IMR-90 (cell line): ENCODE data around the gene CRAMP1. TPM values are rescaled to one million over a fixed set of nuclear protein-coding genes. Genes with fewer than 3 reads are reported as not detected.

Experiments
- ATAC-seq: fragments of 200-7000 bp; cut with Tn5 transposase; 2 replicates; pipeline ENCODE4 v1.9.1; 2020; ENCODE audit warnings: low read depth, mild to moderate bottlenecking, moderate library complexity
- BruUV-seq: library from RNA; stranded (reverse); fragments of 400-500 nt; replicated peaks from 2 replicates; lab custom pipeline; 2021; lab: Mats Ljungman, UMichigan
- CTCF ChIA-PET: fragments of 300-600 bp; formaldehyde crosslinking; extraction: SDS; loops from one replicate; lab custom pipeline; 2021; ENCODE audit warnings: antibody characterized with exemption; lab: Yijun Ruan, JAX
- POLR2A ChIA-PET: fragments of 300-600 bp; sonication (Branson Sonifier 250); formaldehyde crosslinking; loops from one replicate; lab custom pipeline; 2022; ENCODE audit warnings: antibody characterized with exemption; ENCODE audit not compliant: unreplicated experiment; lab: Charles Lee
- DNase-seq: peaks from one replicate; pipeline ENCODE4 v3.0.0; 2013
- H2AFZ ChIP-seq: replicated peaks from 2 replicates; pipeline ENCODE3; 2013; ENCODE audit warnings: low read length, mild to moderate bottlenecking; ENCODE audit not compliant: poor library complexity
- H2AK5ac ChIP-seq: 2 replicates; pipeline ENCODE4 v1.6.1; 2013; ENCODE audit warnings: low read depth, low read length, inconsistent platforms
- H2AK9ac ChIP-seq: replicated peaks from 2 replicates; pipeline ENCODE3; 2013; ENCODE audit warnings: mild to moderate bottlenecking, low read depth, low read length, moderate library complexity; ENCODE audit not compliant: poor library complexity
- H2BK120ac ChIP-seq: 2 replicates; pipeline ENCODE4 v1.6.1; 2013; ENCODE audit warnings: low read depth, low read length, inconsistent platforms
- H2BK15ac ChIP-seq: 3 replicates; pipeline ENCODE4 v1.6.1; 2013; ENCODE audit warnings: low read depth, low read length, inconsistent platforms
- H2BK20ac ChIP-seq: 2 replicates; pipeline ENCODE4 v1.6.1; 2013; ENCODE audit warnings: low read depth, mild to moderate bottlenecking, inconsistent platforms, low read length, moderate library complexity
- H2BK5ac ChIP-seq: 2 replicates; pipeline ENCODE4 v1.6.1; 2013; ENCODE audit warnings: mild to moderate bottlenecking, low read depth, low read length, inconsistent platforms; ENCODE audit not compliant: poor library complexity, severe bottlenecking
- H3K14ac ChIP-seq: replicated peaks from 2 replicates; pipeline ENCODE4 v1.6.1; 2013; ENCODE audit warnings: low read depth, low read length, inconsistent platforms
- H3K18ac ChIP-seq: 2 replicates; pipeline ENCODE4 v1.6.1; 2013; ENCODE audit warnings: low read depth, low read length, control low read depth
- H3K23ac ChIP-seq: 2 replicates; pipeline ENCODE4 v1.6.1; 2013; ENCODE audit warnings: low read depth, low read length, inconsistent platforms
- H3K27ac ChIP-seq: 2 replicates; pipeline ENCODE4 v1.5.1; 2013; ENCODE audit warnings: mild to moderate bottlenecking, control low read depth, low read length; ENCODE audit not compliant: insufficient read depth
- H3K27me3 ChIP-seq: 2 replicates; pipeline ENCODE4 v1.6.1; 2013; ENCODE audit warnings: low read length; ENCODE audit not compliant: control insufficient read depth, insufficient read depth
- H3K36me3 ChIP-seq: 2 replicates; pipeline ENCODE4 v1.6.1; 2013; ENCODE audit warnings: low read length, mixed read lengths; ENCODE audit not compliant: control insufficient read depth, insufficient read depth
- H3K4ac ChIP-seq: 2 replicates; pipeline ENCODE4 v1.6.1; 2013; ENCODE audit warnings: low read depth, low read length, inconsistent platforms
- H3K4me1 ChIP-seq: 2 replicates; pipeline ENCODE4 v1.6.1; 2013; ENCODE audit warnings: low read length, mixed read lengths; ENCODE audit not compliant: control insufficient read depth, insufficient read depth
- H3K4me2 ChIP-seq: 2 replicates; pipeline ENCODE4 v1.6.1; 2013; ENCODE audit warnings: low read depth, mild to moderate bottlenecking, control low read depth, low read length, moderate library complexity
- H3K4me3 ChIP-seq: 2 replicates; pipeline ENCODE4 v1.5.1; 2013; ENCODE audit warnings: low read depth, mild to moderate bottlenecking, control low read depth, low read length, moderate library complexity; ENCODE audit not compliant: insufficient read depth
- H3K56ac ChIP-seq: 2 replicates; pipeline ENCODE4 v1.6.1; 2013; ENCODE audit warnings: low read length, inconsistent platforms; ENCODE audit not compliant: insufficient read depth; ENCODE audit errors: extremely low read depth
- H3K79me1 ChIP-seq, 2 experiments: 2 replicates each; pipeline ENCODE4 v1.6.1; 2013; ENCODE audit warnings: low read length in 2 of 2, inconsistent platforms in 1 of 2, low read depth in 1 of 2
- H3K9ac ChIP-seq: 2 replicates; pipeline ENCODE4 v1.6.1; 2013; ENCODE audit warnings: low read depth, low read length, control low read depth
- H3K9me1 ChIP-seq: 2 replicates; pipeline ENCODE4 v1.6.1; 2013; ENCODE audit warnings: low read length, inconsistent platforms; ENCODE audit not compliant: insufficient read depth
- H3K9me3 ChIP-seq: 2 replicates; pipeline ENCODE4 v1.6.1; 2013; ENCODE audit warnings: low read length; ENCODE audit not compliant: control insufficient read depth, insufficient read depth
- H4K20me1 ChIP-seq: 2 replicates; pipeline ENCODE4 v1.6.1; 2013; ENCODE audit warnings: low read length, inconsistent platforms; ENCODE audit not compliant: insufficient read depth
- H4K5ac ChIP-seq: 2 replicates; pipeline ENCODE4 v1.6.1; 2013; ENCODE audit warnings: mild to moderate bottlenecking, low read depth, low read length, control low read depth
- H4K8ac ChIP-seq, 2 experiments: 2 replicates each; pipeline ENCODE4 v1.6.1; 2013; ENCODE audit warnings: low read depth in 2 of 2, low read length in 2 of 2, control low read depth in 1 of 2, inconsistent platforms in 1 of 2
- H4K91ac ChIP-seq: 2 replicates; pipeline ENCODE4 v1.6.1; 2013; ENCODE audit warnings: low read depth, low read length, inconsistent platforms; ENCODE audit not compliant: insufficient read depth
- BHLHE40 ChIP-seq: fragments of 150-350 bp; IDR thresholded peaks from 2 replicates; pipeline ENCODE4 v1.6.1; 2016; ENCODE audit warnings: mild to moderate bottlenecking, low read depth, low read length
- CEBPB ChIP-seq: IDR thresholded peaks from 2 replicates; pipeline ENCODE4 v1.6.1; 2012; ENCODE audit warnings: low read depth, low read length, improper control_type of control experiment
- ELK1 ChIP-seq: fragments of 150-350 bp; IDR thresholded peaks from 2 replicates; pipeline ENCODE4 v1.6.1; 2016; ENCODE audit warnings: low read depth, mild to moderate bottlenecking, low read length, moderate library complexity, borderline replicate concordance
- MAFK ChIP-seq: IDR thresholded peaks from 2 replicates; pipeline ENCODE4 v1.6.1; 2012; ENCODE audit warnings: low read depth, low read length, improper control_type of control experiment
- MAZ ChIP-seq: IDR thresholded peaks from 2 replicates; pipeline ENCODE4 v1.6.1; 2012; ENCODE audit warnings: low read depth, mild to moderate bottlenecking, low read length, improper control_type of control experiment, moderate library complexity, borderline replicate concordance
- MXI1 ChIP-seq: IDR thresholded peaks from 2 replicates; pipeline ENCODE4 v1.6.1; 2012; ENCODE audit warnings: low read depth, mild to moderate bottlenecking, low read length, moderate library complexity, borderline replicate concordance
- NFE2L2 ChIP-seq: fragments of 150-350 bp; IDR thresholded peaks from 2 replicates; pipeline ENCODE4 v1.6.1; 2016; ENCODE audit warnings: low read depth, mild to moderate bottlenecking, low read length
- POLR2A ChIP-seq: IDR thresholded peaks from 2 replicates; pipeline ENCODE4 v1.6.1; 2012; ENCODE audit warnings: mild to moderate bottlenecking, low read depth, low read length
- RAD21 ChIP-seq: IDR thresholded peaks from 2 replicates; pipeline ENCODE4 v1.6.1; 2012; ENCODE audit warnings: low read length, improper control_type of control experiment
- RFX5 ChIP-seq: IDR thresholded peaks from 2 replicates; pipeline ENCODE4 v1.8.0; 2012; ENCODE audit warnings: low read depth, mild to moderate bottlenecking, low read length, moderate library complexity
- SMC3 ChIP-seq: fragments of 150-350 bp; IDR thresholded peaks from 2 replicates; pipeline ENCODE4 v1.6.1; 2016; ENCODE audit warnings: low read depth, mild to moderate bottlenecking, antibody characterized with exemption, low read length, moderate library complexity
- WGBS, 2 experiments: methylation state at CpG; one replicate each; pipeline versions ENCODE4 v1.1.5 to v1.1.7; 2013; ENCODE audit warnings: missing lambda C conversion rate in 2 of 2; ENCODE audit not compliant: insufficient read length in 1 of 2; ENCODE audit errors: extremely low coverage in 2 of 2; 5-methylcytosine and 5-hydroxymethylcytosine counted together
- dilution Hi-C: fragments of 300-500 bp; cut with HindIII; formaldehyde crosslinking; loops from one replicate; pipeline ENCODE4 v1.14.3; 2018; ENCODE audit warnings: low sequenced_read_pairs; ENCODE audit not compliant: unreplicated experiment
- in situ Hi-C: fragments of 300-500 bp; cut with MboI; formaldehyde crosslinking; loops from 3 replicates; pipeline ENCODE4 v1.14.3; 2019; ENCODE audit warnings: low sequenced_read_pairs, inconsistent platforms, mixed read lengths
- intact Hi-C: fragments of 100-400 bp; cut with micrococcal nuclease; formaldehyde crosslinking; loops from 2 replicates; pipeline ENCODE4 v1.10.0; 2022
- polyA plus RNA-seq, 3 experiments: library from polyadenylated mRNA; depleted of rRNA; stranded (reverse); fragments of >200 nt; gene quantifications; 2 replicates each; pipeline ENCODE4 v1.2.3, GENCODE V29; 2012; ENCODE audit warnings: low replicate concordance in 1 of 3
- total RNA-seq: library from RNA; depleted of rRNA; stranded (reverse); fragments of >200 nt; gene quantifications from 2 replicates; pipeline ENCODE4 v1.2.3, GENCODE V29; 2012

Gene CRAMP1
- total and polyA plus RNA-seq, 2 of the 4 experiments (the other 2 are of a cell fraction): 3.2 to 12.0 TPM

- H2AFZ ChIP-seq: no peak overlapping the region
- no peak overlapping the region for H3K4me2 ChIP-seq
- ATAC-seq (no peak), DNase-seq (no peak)
- dilution Hi-C loops (no loop called here), in situ Hi-C loops (no loop called here), intact Hi-C loops (no loop called here)
- H3K79me1 ChIP-seq: peaks cover 11 to 32% of the 10 kb centered on the region in 2 experiments; a peak in 3 of 4 replicates
- no peak overlapping the region for H2BK20ac ChIP-seq
- H3K9me3 ChIP-seq: 0 out of 2 replicates have a peak, but pooled peaks cover 1% of the 10 kb centered on the region
- no peak overlapping the region for H3K9ac ChIP-seq
- H2AK9ac ChIP-seq: no peak overlapping the region
- peaks cover 24% of the 10 kb centered on the region for H3K36me3 ChIP-seq
- no peak overlapping the region for H3K4ac ChIP-seq
- WGBS, 2 experiments: no CpG with 5 or more reads among the region's 6 CpGs
- H4K91ac ChIP-seq: no peak overlapping the region
- no peaks in the 10 kb centered on the region for H3K4me1 ChIP-seq
- H2BK15ac ChIP-seq: no peak overlapping the region
- TF ChIP-seq BHLHE40: no peak
- no peak for TF ChIP-seq ELK1
- TF ChIP-seq RFX5: no peak
- no peak for TF ChIP-seq CEBPB
- no peak for TF ChIP-seq MAZ
- no peak for TF ChIP-seq RAD21
- no peak for TF ChIP-seq MAFK
- no peak for TF ChIP-seq SMC3
- TF ChIP-seq MXI1: no peak
- no peak for TF ChIP-seq NFE2L2
- no peak for TF ChIP-seq POLR2A
- H2AK5ac ChIP-seq: no peak overlapping the region
- no peaks in the 10 kb centered on the region for H3K27me3 ChIP-seq
- no peak overlapping the region for H3K27ac ChIP-seq
- H3K4me3 ChIP-seq: no peak overlapping the region
- no peak overlapping the region for H2BK5ac ChIP-seq
- no peak overlapping the region for H3K23ac ChIP-seq
- no TSS peak for BruUV-seq
- peaks cover 2% of the 10 kb centered on the region; the same call in 1 of the 2 replicates for H4K20me1 ChIP-seq
- no peak overlapping the region for H2BK120ac ChIP-seq
- no peak overlapping the region for H3K18ac ChIP-seq
- peaks cover 5% of the 10 kb centered on the region; the same call in 1 of the 2 replicates for H3K9me1 ChIP-seq
- H4K5ac ChIP-seq: no peak overlapping the region
- H3K56ac ChIP-seq: no peak overlapping the region
- H3K14ac ChIP-seq: no peak overlapping the region
- ChIA-PET POLR2A (no interaction called here), CTCF (no interaction called here)
- H4K8ac ChIP-seq: no peak overlapping the region
These were observed 89.2 kb downstream of the CRAMP1 start for GRCh38 chr16:1701216-1701878.
